Thyroid gland (tissue), 4 donors: ENCODE measurements around the gene UBE2I.

ENCODE experiments used
- CTCF ChIP-seq, 6 experiments: fragments of 200-600 bp in 3 of 6; fragments of 450-650 bp in 3 of 6; sonication (generic) in 3 of 6; IDR thresholded peaks; one replicate each; pipeline ENCODE4 v1.5.1; 2016 to 2019; ENCODE audit warnings: antibody characterized with exemption in 6 of 6, mild to moderate bottlenecking in 2 of 6, inconsistent platforms in 1 of 6, moderate library complexity in 1 of 6
- POLR2A ChIP-seq, 2 donors: fragments of 450-650 bp; IDR thresholded peaks; one replicate each; pipeline ENCODE4 v1.6.1; 2017; ENCODE audit warnings: antibody characterized with exemption in 2 of 2, mild to moderate bottlenecking in 2 of 2, moderate library complexity in 1 of 2

- TF ChIP-seq CTCF (IDR thresholded peaks at IDR 0.05) (no peak), POLR2A (IDR thresholded peaks at IDR 0.05) (no peak)
Measured at GRCh38 chr16:1375298-1375640, 65.8 kb downstream of the UBE2I start.
